HG03159 (cell line): ENCODE data around the gene AP5Z1.

Source experiments
- ATAC-seq: cut with Tn5 transposase; IDR thresholded peaks from one replicate; pipeline ENCODE4 v1.9.1; 2021; ENCODE audit warnings: mild to moderate bottlenecking, moderate library complexity; ENCODE audit not compliant: unreplicated experiment

Gene AP5Z1

DNA sequence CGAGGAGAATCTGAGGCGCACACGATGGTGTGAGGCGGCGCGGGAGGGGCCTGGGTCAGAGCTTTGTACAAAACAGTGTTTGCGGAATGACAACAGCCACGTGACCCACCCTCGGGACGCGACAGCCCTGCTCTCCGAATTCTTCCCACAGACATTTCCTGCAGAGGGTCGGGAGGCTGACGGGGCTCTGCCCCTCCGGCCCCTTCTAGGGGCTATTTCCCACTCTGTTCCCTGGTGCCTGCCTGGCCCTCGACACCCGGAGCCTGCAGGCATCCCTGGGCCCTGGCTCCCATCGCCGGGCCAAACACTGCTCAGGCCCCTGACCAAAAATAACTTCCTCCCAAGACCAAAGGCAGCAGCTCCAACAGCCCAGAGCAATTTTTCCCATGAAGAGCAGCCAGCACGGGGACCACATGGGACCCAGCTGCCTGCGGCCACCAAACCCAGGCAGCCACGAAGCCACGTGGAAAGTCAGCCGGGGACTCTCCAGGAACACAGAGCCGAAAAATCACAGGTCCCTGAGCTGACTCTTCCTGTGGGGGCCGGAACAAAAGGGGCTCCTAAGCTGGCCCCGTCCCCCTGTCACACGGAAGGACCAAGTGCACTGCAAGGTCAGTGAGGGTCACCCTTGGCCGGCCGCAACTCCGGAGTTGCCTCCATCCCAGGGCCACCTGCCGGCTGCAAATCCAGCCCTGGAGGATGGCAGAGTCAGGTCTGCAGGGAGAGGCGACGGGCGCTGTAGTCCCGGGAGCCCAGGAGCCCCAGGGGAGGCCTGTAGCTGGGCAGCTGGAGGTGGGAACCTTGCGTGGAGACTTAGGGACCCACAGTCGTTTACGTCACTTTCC is 44.4 kb downstream of the AP5Z1 start:
- ATAC-seq, result no peak

GRCh38 chr7:4820405-4820966 is 45.1 kb downstream of the AP5Z1 start:
- no peak for ATAC-seq

GRCh38 chr7:4820967-4821471 is 45.6 kb downstream of the AP5Z1 start:
- no peak for ATAC-seq

DNA sequence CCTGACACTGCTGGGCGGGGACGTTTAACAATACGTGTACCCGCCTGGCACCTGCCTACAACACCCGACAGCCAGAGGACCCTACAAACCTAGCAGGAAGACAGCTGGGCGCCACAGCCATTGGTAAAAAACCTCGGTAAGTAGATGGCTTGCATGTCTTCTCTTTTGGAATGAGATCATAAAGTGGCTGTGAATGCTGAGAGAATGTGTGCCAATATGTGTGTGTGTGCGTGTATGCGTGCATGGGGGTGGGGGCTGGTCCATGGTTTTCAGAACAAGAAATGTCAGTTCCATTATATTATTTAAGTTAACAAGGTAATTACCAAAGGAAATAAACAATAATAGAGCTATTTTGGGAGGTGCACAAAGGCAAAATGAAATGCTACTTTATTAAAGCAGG is 47.3 kb downstream of the AP5Z1 start:
- no peak for ATAC-seq

GRCh38 chr7:4823441-4824119 is 48.2 kb downstream of the AP5Z1 start:
- ATAC-seq, result no peak

GRCh38 chr7:4824120-4824775 is 48.8 kb downstream of the AP5Z1 start:
- ATAC-seq, result no peak

DNA sequence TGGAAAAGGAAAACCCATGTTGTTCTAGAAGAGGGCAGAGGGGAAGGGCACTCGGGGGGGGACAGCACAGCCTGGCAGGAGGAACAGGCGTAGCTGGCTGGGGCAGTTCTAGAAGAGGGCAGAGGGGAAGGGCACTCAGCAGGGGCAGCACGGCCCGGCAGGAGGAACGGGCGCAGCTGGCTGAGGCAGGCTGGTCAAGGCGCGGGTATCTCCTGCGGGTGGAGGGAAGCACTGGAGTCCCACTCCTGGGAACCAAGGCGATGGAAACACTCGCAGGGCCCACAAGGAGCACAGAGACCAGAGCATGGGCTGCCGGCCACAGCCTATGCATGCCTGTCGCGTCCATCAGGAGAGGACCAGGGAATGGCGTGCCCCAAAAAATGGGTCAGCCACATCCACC is 49.7 kb downstream of the AP5Z1 start:
- no peak for ATAC-seq

- ATAC-seq, result no peak
These were observed 53.4 kb downstream of the AP5Z1 start for GRCh38 chr7:4828720-4829383.

- no peak for ATAC-seq
These were observed 54.8 kb downstream of the AP5Z1 start for GRCh38 chr7:4830176-4830575.

DNA sequence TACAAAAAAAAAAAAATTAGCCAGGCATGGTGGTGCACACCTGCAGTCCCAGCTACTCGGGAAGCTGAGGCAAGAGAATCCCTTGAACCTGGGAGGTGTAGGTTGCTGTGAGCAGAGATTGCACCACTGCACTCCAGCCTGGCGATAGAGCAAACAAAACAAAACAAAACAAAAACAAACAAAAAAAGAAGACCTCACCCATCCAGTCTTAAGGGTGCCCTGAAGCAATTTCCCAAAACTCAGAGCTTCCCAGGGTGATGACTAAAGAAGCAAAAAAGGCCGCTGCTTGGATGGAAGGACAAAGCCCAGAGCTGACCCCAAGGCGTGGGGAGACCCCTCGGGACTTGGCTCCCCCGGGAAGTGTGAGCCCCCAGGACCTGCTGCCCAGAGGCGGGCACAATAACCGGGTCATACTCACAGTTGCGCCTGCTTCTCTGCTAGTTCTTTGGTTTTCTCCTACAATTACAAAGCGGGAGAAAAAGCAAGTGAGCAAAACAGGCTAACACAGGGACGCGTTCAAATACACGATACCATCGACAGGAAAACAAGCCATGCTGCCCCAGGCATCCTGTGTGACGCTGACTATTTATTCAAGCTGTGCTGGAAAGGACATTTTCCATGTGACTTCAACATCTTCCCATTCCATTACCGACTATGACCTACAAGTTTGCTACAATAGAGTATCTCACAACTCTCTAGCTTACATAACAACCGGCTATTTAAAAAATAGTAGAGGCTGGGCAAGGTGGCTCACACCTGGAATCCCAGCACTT is 56.5 kb downstream of the AP5Z1 start:
- ATAC-seq, result no peak

GRCh38 chr7:4832711-4833110 is 57.3 kb downstream of the AP5Z1 start:
- ATAC-seq, result no peak

DNA sequence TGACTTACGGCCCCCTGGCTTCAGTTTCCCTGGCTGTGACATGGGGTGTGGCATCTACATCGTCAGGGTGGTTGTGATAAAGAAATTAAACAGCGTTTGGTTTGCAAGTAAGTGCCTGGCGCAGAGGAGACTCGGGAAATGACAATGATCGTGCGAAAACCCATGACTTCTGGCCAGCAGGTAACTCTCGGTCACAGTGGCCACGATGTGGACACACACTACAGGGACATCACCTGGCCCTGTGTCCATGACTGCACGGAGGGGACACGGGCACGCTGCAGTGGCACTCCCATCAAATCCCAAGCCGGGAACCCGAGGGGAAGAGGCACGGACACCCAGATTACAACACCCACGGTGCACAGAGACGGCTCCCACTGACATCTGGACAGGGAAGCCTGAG is 57.8 kb downstream of the AP5Z1 start:
- ATAC-seq, result no peak

- ATAC-seq, result no peak
These were observed 58.5 kb downstream of the AP5Z1 start for GRCh38 chr7:4833691-4834600.

- ATAC-seq, result no peak
These were observed 59.4 kb downstream of the AP5Z1 start for GRCh38 chr7:4834601-4835397.

DNA sequence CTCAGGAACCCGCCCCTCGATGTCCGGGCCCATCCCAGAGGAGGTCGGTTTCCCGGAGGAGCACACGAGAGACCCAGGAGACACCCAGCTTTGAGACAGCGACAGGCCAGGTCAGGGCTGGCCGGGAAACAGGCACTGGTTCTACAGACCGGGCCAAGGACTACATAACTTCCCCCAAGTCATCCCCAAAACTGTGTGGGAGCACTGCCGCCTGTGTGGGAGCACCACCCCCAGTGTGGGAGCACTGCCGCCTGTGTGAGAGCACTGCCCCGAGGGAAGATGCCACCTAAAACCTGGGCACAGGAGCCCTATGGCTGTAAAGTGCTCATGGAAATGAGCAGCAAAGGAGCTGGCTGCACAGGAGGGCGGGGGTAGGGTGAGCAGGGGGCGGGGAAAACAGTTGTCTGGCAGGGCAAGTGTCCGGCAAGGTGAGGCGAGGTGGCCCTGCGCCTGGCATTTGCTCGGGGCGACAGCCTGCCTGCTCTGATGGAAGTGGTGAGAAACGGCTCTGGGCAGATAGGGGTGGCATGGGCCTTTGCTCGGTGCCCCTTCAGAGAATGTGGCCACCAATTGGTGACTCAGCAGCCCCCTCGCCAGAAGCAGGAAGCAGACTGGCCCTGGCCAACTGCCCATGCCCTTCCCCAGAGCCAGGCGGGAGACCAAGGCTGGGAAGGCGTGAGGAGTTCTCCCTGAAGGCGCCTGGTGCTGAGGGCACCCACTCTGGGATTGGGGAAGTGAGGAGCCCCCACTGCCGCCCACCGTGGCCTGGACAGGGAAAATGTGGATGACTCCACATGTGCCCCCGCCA is 60.2 kb downstream of the AP5Z1 start:
- no peak for ATAC-seq

GRCh38 chr7:4836206-4836661 is 60.8 kb downstream of the AP5Z1 start:
- ATAC-seq, result no peak
